T-helper 2 cell treated with Interferon-gamma antibody and Interleukin-4, amounts not matched to agents 5 μg/mL and 100 μg/mL, for 36 hours (primary cell): ENCODE data around the gene PARD3B.
"Not testable (repeated sequence)": the region's sequence is repeated elsewhere in the genome, so short reads cannot be mapped to it uniquely, and the experiment has no call there.

Experiments
- DNase-seq: peaks from one replicate; pipeline ENCODE4 v3.0.0; 2021; ENCODE audit warnings: low spot score
- H3K27ac Mint-ChIP-seq: one replicate; pipeline ENCODE4 v1.8.0; 2021; ENCODE audit warnings: mild to moderate bottlenecking, mixed read lengths
- H3K27me3 Mint-ChIP-seq: one replicate; pipeline ENCODE4 v1.8.0; 2021; ENCODE audit warnings: low read depth, mixed read lengths
- H3K36me3 Mint-ChIP-seq: one replicate; pipeline ENCODE4 v1.8.0; 2021; ENCODE audit warnings: low read depth, mixed read lengths
- H3K4me1 Mint-ChIP-seq: one replicate; pipeline ENCODE4 v1.8.0; 2021; ENCODE audit warnings: low read depth, mixed read lengths
- H3K4me3 Mint-ChIP-seq: one replicate; pipeline ENCODE4 v1.8.0; 2022; ENCODE audit warnings: mild to moderate bottlenecking, moderate library complexity, mixed read lengths
- H3K9me3 Mint-ChIP-seq: one replicate; pipeline ENCODE4 v1.8.0; 2021; ENCODE audit warnings: mixed read lengths

Gene PARD3B

GRCh38 chr2:205484215-205484614 is 938.9 kb downstream of the PARD3B start:
- Mint-ChIP-seq H3K9me3 (no peaks in the 10 kb centered on the region), H3K4me3 (no peak overlapping the region), H3K27me3 (peaks cover 22% of the 10 kb centered on the region)

GRCh38 chr2:205484764-205485163 is 939.5 kb downstream of the PARD3B start:
- Mint-ChIP-seq H3K27me3 (peaks cover 20% of the 10 kb centered on the region), H3K36me3 (no peaks in the 10 kb centered on the region), H3K4me3 (no peak overlapping the region), H3K4me1 (no peaks in the 10 kb centered on the region), H3K9me3 (no peaks in the 10 kb centered on the region), H3K27ac (no peak overlapping the region)
- no peak for DNase-seq

More at GRCh38 chr2:205484215-205484614, 938.9 kb downstream of the PARD3B start:
- no peak for DNase-seq
- Mint-ChIP-seq H3K36me3 (no peaks in the 10 kb centered on the region), H3K27ac (no peak overlapping the region), H3K4me1 (no peaks in the 10 kb centered on the region)

- not testable (repeated sequence) for H3K27ac Mint-ChIP-seq, DNase-seq, H3K4me3 Mint-ChIP-seq, H3K4me1 Mint-ChIP-seq, H3K9me3 Mint-ChIP-seq, H3K36me3 Mint-ChIP-seq
- H3K27me3 Mint-ChIP-seq = peaks cover 12% of the 10 kb centered on the region
Measured at GRCh38 chr2:205493528-205493927, 948.3 kb downstream of the PARD3B start.

GRCh38 chr2:205494537-205495235 is 949.4 kb downstream of the PARD3B start:
- H3K9me3 Mint-ChIP-seq = peaks cover 4% of the 10 kb centered on the region
- H3K27me3 Mint-ChIP-seq = peaks cover 12% of the 10 kb centered on the region
- H3K27ac Mint-ChIP-seq = no peak overlapping the region
- DNase-seq = no peak
- no peaks in the 10 kb centered on the region for H3K4me1 Mint-ChIP-seq
- H3K4me3 Mint-ChIP-seq = no peak overlapping the region
- H3K36me3 Mint-ChIP-seq = no peaks in the 10 kb centered on the region

- no peak for DNase-seq
- no peak overlapping the region for H3K4me3 Mint-ChIP-seq
- H3K4me1 Mint-ChIP-seq = no peaks in the 10 kb centered on the region
- no peak overlapping the region for H3K27ac Mint-ChIP-seq
- H3K9me3 Mint-ChIP-seq = peaks cover 4% of the 10 kb centered on the region
- peaks cover 12% of the 10 kb centered on the region for H3K27me3 Mint-ChIP-seq
- H3K36me3 Mint-ChIP-seq = no peaks in the 10 kb centered on the region
Measured at GRCh38 chr2:205495819-205496218, 950.5 kb downstream of the PARD3B start.

GRCh38 chr2:205496370-205496769 is 951.1 kb downstream of the PARD3B start:
- no peak overlapping the region for H3K4me3 Mint-ChIP-seq
- H3K9me3 Mint-ChIP-seq = peaks cover 2% of the 10 kb centered on the region
- no peaks in the 10 kb centered on the region for H3K4me1 Mint-ChIP-seq
- peaks cover 15% of the 10 kb centered on the region for H3K27me3 Mint-ChIP-seq
- no peak for DNase-seq
- H3K36me3 Mint-ChIP-seq = no peaks in the 10 kb centered on the region
- no peak overlapping the region for H3K27ac Mint-ChIP-seq

- Mint-ChIP-seq H3K4me3 (no peak overlapping the region), H3K36me3 (no peaks in the 10 kb centered on the region), H3K27me3 (peaks cover 18% of the 10 kb centered on the region), H3K4me1 (no peaks in the 10 kb centered on the region), H3K9me3 (no peaks in the 10 kb centered on the region), H3K27ac (no peak overlapping the region)
- no peak for DNase-seq
Measured at GRCh38 chr2:205496772-205497171, 951.5 kb downstream of the PARD3B start.

GRCh38 chr2:205499006-205499405 is 953.7 kb downstream of the PARD3B start:
- H3K4me3 Mint-ChIP-seq = no peak overlapping the region
- no peak for DNase-seq
- no peaks in the 10 kb centered on the region for H3K36me3 Mint-ChIP-seq
- no peaks in the 10 kb centered on the region for H3K9me3 Mint-ChIP-seq
- H3K27me3 Mint-ChIP-seq = peaks cover 23% of the 10 kb centered on the region
- no peak overlapping the region for H3K27ac Mint-ChIP-seq
- H3K4me1 Mint-ChIP-seq = no peaks in the 10 kb centered on the region

- no peak for DNase-seq
- Mint-ChIP-seq H3K36me3 (no peaks in the 10 kb centered on the region), H3K27ac (no peak overlapping the region), H3K4me1 (no peaks in the 10 kb centered on the region), H3K4me3 (no peak overlapping the region), H3K27me3 (peaks cover 17% of the 10 kb centered on the region), H3K9me3 (no peaks in the 10 kb centered on the region)
Measured at GRCh38 chr2:205500065-205500464, 954.8 kb downstream of the PARD3B start.

GRCh38 chr2:205500951-205501350 is 955.7 kb downstream of the PARD3B start:
- no peak overlapping the region for H3K4me3 Mint-ChIP-seq
- H3K27me3 Mint-ChIP-seq = peaks cover 13% of the 10 kb centered on the region
- no peaks in the 10 kb centered on the region for H3K4me1 Mint-ChIP-seq
- no peak for DNase-seq
- H3K36me3 Mint-ChIP-seq = no peaks in the 10 kb centered on the region
- no peaks in the 10 kb centered on the region for H3K9me3 Mint-ChIP-seq
- H3K27ac Mint-ChIP-seq = no peak overlapping the region

- Mint-ChIP-seq H3K27ac (no peak overlapping the region), H3K36me3 (no peaks in the 10 kb centered on the region), H3K4me3 (no peak overlapping the region), H3K27me3 (peaks cover 14% of the 10 kb centered on the region), H3K9me3 (no peaks in the 10 kb centered on the region), H3K4me1 (no peaks in the 10 kb centered on the region)
- no peak for DNase-seq
Measured at GRCh38 chr2:205501826-205502225, 956.6 kb downstream of the PARD3B start.

GRCh38 chr2:205505371-205505770 is 960.1 kb downstream of the PARD3B start:
- no peaks in the 10 kb centered on the region for H3K4me1 Mint-ChIP-seq
- no peak overlapping the region for H3K4me3 Mint-ChIP-seq
- no peaks in the 10 kb centered on the region for H3K9me3 Mint-ChIP-seq
- no peak for DNase-seq
- H3K27me3 Mint-ChIP-seq = peaks cover 18% of the 10 kb centered on the region
- no peaks in the 10 kb centered on the region for H3K36me3 Mint-ChIP-seq
- no peak overlapping the region for H3K27ac Mint-ChIP-seq

GRCh38 chr2:205509655-205510054 is 964.4 kb downstream of the PARD3B start:
- Mint-ChIP-seq H3K27ac (no peak overlapping the region), H3K36me3 (no peaks in the 10 kb centered on the region), H3K4me1 (no peaks in the 10 kb centered on the region), H3K9me3 (no peaks in the 10 kb centered on the region), H3K4me3 (no peak overlapping the region), H3K27me3 (peaks cover 15% of the 10 kb centered on the region)
- DNase-seq = no peak

- Mint-ChIP-seq H3K27ac (no peak overlapping the region), H3K9me3 (no peaks in the 10 kb centered on the region), H3K36me3 (no peaks in the 10 kb centered on the region), H3K27me3 (peaks cover 17% of the 10 kb centered on the region), H3K4me1 (no peaks in the 10 kb centered on the region), H3K4me3 (no peak overlapping the region)
- DNase-seq = no peak
Measured at GRCh38 chr2:205510345-205510744, 965.1 kb downstream of the PARD3B start.

GRCh38 chr2:205511221-205511620 is 965.9 kb downstream of the PARD3B start:
- DNase-seq = no peak
- H3K27me3 Mint-ChIP-seq = peaks cover 17% of the 10 kb centered on the region
- no peaks in the 10 kb centered on the region for H3K36me3 Mint-ChIP-seq
- H3K27ac Mint-ChIP-seq = no peak overlapping the region
- H3K4me1 Mint-ChIP-seq = no peaks in the 10 kb centered on the region
- H3K4me3 Mint-ChIP-seq = no peak overlapping the region
- H3K9me3 Mint-ChIP-seq = no peaks in the 10 kb centered on the region
